HG03025 (cell line): ENCODE data around the gene ASCC2.
"Not testable (repeated sequence)": the region's sequence is repeated elsewhere in the genome, so short reads cannot be mapped to it uniquely, and the experiment has no call there.

Source experiments
- ATAC-seq: cut with Tn5 transposase; IDR thresholded peaks from one replicate; pipeline ENCODE4 v1.9.1; 2021; ENCODE audit warnings: mild to moderate bottlenecking, moderate library complexity; ENCODE audit not compliant: unreplicated experiment, low FRiP score

Gene ASCC2, protein sequence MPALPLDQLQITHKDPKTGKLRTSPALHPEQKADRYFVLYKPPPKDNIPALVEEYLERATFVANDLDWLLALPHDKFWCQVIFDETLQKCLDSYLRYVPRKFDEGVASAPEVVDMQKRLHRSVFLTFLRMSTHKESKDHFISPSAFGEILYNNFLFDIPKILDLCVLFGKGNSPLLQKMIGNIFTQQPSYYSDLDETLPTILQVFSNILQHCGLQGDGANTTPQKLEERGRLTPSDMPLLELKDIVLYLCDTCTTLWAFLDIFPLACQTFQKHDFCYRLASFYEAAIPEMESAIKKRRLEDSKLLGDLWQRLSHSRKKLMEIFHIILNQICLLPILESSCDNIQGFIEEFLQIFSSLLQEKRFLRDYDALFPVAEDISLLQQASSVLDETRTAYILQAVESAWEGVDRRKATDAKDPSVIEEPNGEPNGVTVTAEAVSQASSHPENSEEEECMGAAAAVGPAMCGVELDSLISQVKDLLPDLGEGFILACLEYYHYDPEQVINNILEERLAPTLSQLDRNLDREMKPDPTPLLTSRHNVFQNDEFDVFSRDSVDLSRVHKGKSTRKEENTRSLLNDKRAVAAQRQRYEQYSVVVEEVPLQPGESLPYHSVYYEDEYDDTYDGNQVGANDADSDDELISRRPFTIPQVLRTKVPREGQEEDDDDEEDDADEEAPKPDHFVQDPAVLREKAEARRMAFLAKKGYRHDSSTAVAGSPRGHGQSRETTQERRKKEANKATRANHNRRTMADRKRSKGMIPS

GRCh38 chr22:29837741-29838598 is at the start of gene ASCC2:
TSS of gene ASCC2 (minus strand) at chr22:29838274. CDS start at chr22:29832325, 5,949 bp downstream.
- peak; percentile 90 for ATAC-seq

DNA sequence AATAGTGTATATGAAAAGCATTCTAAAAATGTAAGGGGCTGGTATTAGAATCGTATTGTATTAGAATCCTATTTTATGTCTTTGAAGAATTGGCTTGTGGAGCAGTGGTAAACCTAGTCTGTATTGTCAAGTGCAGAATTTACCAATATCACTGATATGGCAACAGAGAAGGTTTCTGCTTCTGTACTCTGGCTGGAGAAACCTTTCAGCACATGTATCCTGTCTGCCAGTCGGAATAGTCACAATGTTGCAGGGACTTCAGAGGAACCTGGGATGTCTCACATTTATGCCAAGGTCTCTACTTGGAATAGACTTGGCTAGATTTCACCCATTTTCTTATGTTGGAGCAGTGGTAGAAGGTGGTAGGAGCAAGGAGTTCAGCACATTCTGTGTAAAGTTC is 49.3 kb upstream of the ASCC2 start:
- no peak for ATAC-seq

- ATAC-seq = no peak
These were observed 48.5 kb upstream of the ASCC2 start for GRCh38 chr22:29886596-29886995.

GRCh38 chr22:29885610-29886009 is 47.5 kb upstream of the ASCC2 start:
- no peak for ATAC-seq

GRCh38 chr22:29883775-29884097 is 45.7 kb upstream of the ASCC2 start:
- no peak for ATAC-seq

GRCh38 chr22:29883045-29883774 is 45.1 kb upstream of the ASCC2 start, which contains the start of gene MTMR3:
TSS of gene MTMR3 (plus strand) at chr22:29883174. CDS start at chr22:29971060, 87,886 bp downstream.
- ATAC-seq = peak; percentile 59

DNA sequence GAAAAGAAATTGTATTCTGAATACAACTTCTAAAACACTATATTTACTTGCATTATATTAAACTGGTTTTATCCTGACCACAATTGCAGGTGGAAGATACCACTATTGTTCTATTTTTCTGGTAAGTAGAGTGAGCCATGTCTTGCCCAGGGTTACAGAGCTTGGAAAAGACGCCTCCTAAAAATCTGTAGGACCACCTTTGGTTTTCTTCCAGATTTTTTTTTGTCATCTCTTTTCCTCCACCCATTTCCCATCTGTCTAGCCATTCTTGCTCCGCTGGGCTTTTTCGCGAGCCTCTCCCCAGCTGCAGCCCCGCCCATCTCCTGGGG is 44.6 kb upstream of the ASCC2 start:
- no peak for ATAC-seq

- no peak for ATAC-seq
These were observed 41.7 kb upstream of the ASCC2 start for GRCh38 chr22:29879753-29880152.

DNA sequence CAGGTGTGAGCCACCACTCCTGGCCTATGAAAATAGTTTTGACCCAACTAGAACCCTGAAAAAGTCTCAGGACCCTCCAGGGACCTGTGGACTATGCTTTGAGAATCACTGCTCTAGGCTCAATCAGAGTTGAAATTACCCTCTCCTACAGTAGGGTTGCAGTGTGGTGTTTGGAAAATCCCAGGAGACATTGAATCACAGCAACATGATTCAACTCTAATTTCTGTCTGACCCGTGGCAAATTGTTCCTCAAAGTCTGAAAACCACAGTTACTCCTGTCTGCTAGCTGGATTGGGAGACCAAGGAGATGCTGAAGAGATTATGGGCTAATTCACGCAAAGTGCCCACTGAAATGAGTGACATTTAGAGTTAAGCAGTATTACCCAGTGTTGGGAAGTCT is 39.5 kb upstream of the ASCC2 start:
- no peak for ATAC-seq

DNA sequence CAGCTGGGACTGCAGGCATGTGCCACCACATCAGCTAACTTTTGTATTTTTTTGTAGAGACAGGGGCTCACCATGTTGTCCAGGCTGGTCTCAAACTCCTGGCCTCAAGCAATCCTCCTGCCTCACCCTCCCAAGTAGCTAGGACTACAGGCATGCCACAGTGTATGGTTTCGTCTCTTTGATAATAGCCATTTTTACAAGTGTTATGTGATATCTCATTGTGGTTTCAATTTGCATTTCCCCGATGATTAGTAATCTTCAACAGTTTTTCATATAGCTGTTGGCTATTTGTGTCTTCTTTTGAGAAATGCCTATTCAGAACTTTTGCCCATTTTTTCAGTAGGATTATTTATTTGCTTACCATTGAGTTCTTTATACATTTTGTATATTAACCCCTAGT is 35.9 kb upstream of the ASCC2 start:
- no peak for ATAC-seq

DNA sequence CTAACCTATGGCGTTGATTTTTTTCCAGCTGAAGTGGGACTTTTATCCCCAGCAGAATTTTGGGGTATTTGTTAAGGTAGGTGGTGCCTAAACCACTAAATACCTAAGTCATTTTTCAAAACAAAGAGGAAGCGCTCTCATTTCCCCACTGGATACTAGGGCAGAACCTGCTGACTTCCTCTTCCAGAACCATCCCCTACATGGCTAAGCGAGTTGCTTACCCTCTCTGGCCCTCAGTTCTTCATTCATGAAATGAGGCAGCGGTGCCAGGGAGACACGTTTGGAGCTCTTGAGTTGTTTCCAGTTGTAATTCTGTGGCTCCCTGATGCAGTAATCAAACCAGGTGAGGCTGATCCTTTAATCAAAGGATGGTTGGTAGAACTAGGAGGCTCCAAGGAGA is 34.9 kb upstream of the ASCC2 start:
- no peak for ATAC-seq

DNA sequence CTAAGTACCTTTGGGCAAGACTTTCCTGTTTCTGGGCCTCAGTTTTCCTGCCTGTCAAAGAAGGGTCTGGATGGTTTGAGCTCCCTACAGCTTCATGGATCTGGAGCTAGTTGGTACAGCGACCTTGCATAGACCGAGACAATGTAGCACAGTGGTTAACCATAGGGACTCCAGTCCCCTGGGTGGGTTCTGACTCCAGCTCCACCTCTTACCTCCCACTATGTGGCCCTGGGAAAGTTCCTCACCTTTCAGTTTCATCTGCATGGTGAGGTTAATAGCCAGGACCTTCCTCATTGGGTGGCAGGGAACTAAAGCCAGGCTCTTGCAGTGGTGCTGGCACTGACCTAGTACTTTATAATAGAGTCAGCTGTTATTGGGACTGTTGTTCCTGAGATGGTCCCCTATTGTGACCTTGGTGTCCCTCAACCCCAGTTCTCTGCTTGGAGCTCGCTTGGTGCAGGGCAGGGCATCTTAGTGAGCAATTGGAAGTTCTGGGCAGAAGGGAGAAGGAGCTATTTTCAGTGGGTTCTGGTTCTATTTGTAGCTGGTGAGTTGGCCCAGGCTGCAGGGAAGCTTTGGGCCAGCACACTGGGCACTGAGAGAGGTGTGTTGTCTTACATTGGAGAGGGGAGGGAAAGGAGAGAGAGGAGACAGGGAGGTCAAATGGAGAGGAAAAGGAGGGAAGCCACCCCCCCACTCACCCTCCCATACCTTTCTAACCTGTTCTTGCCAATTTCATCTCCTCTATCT is 34.2 kb upstream of the ASCC2 start:
- no peak for ATAC-seq

DNA sequence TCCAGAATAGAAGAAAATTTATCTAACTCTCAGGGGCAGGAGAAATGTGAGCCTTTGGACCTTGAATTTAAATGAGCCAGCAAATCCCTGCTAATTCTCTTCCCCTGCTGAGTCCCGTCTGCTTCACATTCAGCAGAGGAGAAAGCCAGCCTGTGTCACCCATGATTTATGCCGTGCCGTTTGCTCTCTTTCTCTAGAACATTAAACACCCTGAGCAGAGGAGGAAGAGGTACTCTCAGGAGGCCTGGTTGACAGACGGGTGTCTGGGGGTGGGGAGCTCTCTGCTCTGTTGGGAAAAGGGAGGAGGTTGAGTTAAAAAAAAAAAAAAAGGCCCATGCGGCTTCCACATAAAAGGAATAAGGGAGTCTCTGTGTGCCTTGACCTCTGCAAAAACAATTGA is 33.6 kb upstream of the ASCC2 start:
- ATAC-seq = no peak

GRCh38 chr22:29870574-29870973 is 32.5 kb upstream of the ASCC2 start:
- ATAC-seq = no peak

- ATAC-seq = no peak
These were observed 29.8 kb upstream of the ASCC2 start for GRCh38 chr22:29867851-29868250.

GRCh38 chr22:29867260-29867659 is 29.2 kb upstream of the ASCC2 start:
- no peak for ATAC-seq

- ATAC-seq = not testable (repeated sequence)
These were observed 27.5 kb upstream of the ASCC2 start for GRCh38 chr22:29865572-29865971.

- no peak for ATAC-seq
These were observed 23.7 kb upstream of the ASCC2 start for GRCh38 chr22:29861672-29862297.
